GOT3 (cell line): Measurements from ENCODE around the gene ACKR2.

Experiments used
- DNase-seq: peaks from one replicate; lab custom pipeline; 2025; ENCODE audit warnings: mixed read lengths; lab: John Stamatoyannopoulos, UW

The ACKR2 gene

GRCh38 chr3:42887084-42887483 is 77.8 kb downstream of the ACKR2 start:
- no peak for DNase-seq

- no peak for DNase-seq
These were observed 81.8 kb downstream of the ACKR2 start for GRCh38 chr3:42891042-42891441.

GRCh38 chr3:42892169-42892568 is 82.9 kb downstream of the ACKR2 start:
- DNase-seq, result no peak

GRCh38 chr3:42892807-42893206 is 83.6 kb downstream of the ACKR2 start:
- DNase-seq, result no peak

- no peak for DNase-seq
These were observed 85.7 kb downstream of the ACKR2 start for GRCh38 chr3:42894698-42895579.

- no peak for DNase-seq
These were observed 86.3 kb downstream of the ACKR2 start for GRCh38 chr3:42895580-42895868.

GRCh38 chr3:42898896-42899675 is 89.8 kb downstream of the ACKR2 start:
- DNase-seq, result no peak

GRCh38 chr3:42900226-42901072 is 91.2 kb downstream of the ACKR2 start:
- no peak for DNase-seq

- no peak for DNase-seq
These were observed 91.8 kb downstream of the ACKR2 start for GRCh38 chr3:42901073-42901415.

GRCh38 chr3:42902257-42902656 is 93.0 kb downstream of the ACKR2 start:
- no peak for DNase-seq

GRCh38 chr3:42904076-42904475 is 94.8 kb downstream of the ACKR2 start:
- DNase-seq, result no peak

GRCh38 chr3:42905740-42906069 is 96.5 kb downstream of the ACKR2 start:
- DNase-seq, result no peak

GRCh38 chr3:42906070-42906847 is 97.0 kb downstream of the ACKR2 start, which contains the start of gene ZNF662:
TSS of gene ZNF662 (plus strand) at chr3:42906142. CDS start at chr3:42908115, 1,973 bp downstream.
- DNase-seq, result no peak

GRCh38 chr3:42906848-42907183 is 97.6 kb downstream of the ACKR2 start:
- no peak for DNase-seq

- no peak for DNase-seq
These were observed 99.4 kb downstream of the ACKR2 start for GRCh38 chr3:42908675-42909074.

- no peak for DNase-seq
These were observed 102.3 kb downstream of the ACKR2 start for GRCh38 chr3:42911551-42911950.

- no peak for DNase-seq
These were observed 105.7 kb downstream of the ACKR2 start for GRCh38 chr3:42914771-42915515.
